ENCODE measurements around the gene OVOL1.
"Not testable (repeated sequence)": the region's sequence is repeated elsewhere in the genome, so short reads cannot be mapped to it uniquely, and the experiment has no call there.

The OVOL1 gene

GRCh38 chr11:65786786-65787636 is at the start of gene OVOL1:
TSS of gene OVOL1 (plus strand) at chr11:65787063. CDS start at chr11:65787374, 311 bp downstream.
- DNase-seq, result peak; percentile 84

DNA sequence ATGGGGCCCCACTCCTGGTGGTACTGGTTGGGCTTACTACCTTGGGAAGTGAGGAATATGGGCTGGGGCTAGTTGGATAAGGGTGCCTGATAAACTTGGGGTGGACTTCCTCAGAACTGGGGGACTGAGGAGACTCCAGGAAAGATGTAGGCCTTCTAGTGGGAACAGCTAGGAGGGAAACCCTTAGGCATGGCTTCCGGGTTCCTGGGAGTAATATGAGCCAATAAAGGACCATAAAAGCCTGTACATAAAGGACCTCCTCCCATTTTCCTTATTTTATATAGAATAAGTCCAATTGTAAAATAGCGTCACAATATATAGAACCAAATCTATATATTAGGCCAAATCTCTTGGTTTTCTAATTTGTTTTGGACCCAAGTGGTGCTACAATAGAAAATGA is 47.8 kb upstream of the OVOL1 start:
- DNase-seq, result no peak

- no peak for DNase-seq
These were observed 45.7 kb upstream of the OVOL1 start for GRCh38 chr11:65741185-65741584.

- no peak for DNase-seq
These were observed 44.5 kb upstream of the OVOL1 start for GRCh38 chr11:65742353-65742752.

DNA sequence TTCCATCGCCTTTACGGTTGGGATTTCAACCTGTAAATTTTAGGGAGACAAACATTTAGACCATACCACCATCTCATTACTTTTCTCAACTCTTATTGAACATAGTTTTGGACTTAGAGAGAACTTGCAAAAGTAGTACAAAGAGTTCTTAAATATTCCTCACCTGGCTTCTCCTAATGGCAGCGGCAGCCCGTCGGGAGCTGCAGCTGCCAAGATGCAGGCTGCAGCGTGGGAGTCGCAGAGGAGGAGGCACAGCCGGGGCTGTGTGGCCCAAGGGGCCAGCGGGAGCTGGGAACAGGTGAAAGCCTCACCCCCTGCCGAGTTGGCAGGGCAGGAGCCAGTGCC is 43.2 kb upstream of the OVOL1 start:
- no peak for DNase-seq

- DNase-seq, result no peak
These were observed 42.7 kb upstream of the OVOL1 start for GRCh38 chr11:65744026-65744698.

DNA sequence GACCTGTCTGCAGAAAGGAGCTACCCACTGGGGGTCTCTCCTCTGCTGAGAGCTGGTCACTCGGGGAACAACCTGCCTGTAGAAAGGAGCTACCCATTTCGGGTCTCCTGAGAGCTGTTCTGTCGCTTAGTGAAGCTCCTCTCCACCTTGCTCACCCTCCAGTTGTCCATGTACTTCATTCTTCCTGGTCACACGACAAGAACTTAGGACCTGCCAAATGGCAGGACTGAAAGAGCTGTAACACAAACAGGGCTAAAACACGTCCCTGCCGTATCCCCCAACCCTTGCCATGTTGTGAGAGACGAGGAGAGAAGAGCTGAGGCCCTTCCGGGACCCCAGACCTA is 42.2 kb upstream of the OVOL1 start:
- no peak for DNase-seq

- DNase-seq, result no peak
These were observed 41.8 kb upstream of the OVOL1 start for GRCh38 chr11:65745049-65745448.

DNA sequence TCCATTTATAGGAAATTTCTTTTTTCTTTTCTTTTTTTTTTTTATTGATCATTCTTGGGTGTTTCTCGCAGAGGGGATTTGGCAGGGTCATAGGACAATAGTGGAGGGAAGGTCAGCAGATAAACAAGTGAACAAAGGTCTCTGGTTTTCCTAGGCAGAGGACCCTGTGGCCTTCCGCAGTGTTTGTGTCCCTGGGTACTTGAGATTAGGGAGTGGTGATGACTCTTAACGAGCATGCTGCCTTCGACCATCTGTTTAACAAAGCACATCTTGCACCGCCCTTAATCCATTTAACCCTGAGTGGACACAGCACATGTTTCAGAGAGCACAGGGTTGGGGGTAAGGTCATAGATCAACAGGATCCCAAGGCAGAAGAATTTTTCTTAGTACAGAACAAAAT is 24.7 kb upstream of the OVOL1 start:
- not testable (repeated sequence) for DNase-seq

- not testable (repeated sequence) for DNase-seq
These were observed 24.0 kb upstream of the OVOL1 start for GRCh38 chr11:65762816-65763215.

DNA sequence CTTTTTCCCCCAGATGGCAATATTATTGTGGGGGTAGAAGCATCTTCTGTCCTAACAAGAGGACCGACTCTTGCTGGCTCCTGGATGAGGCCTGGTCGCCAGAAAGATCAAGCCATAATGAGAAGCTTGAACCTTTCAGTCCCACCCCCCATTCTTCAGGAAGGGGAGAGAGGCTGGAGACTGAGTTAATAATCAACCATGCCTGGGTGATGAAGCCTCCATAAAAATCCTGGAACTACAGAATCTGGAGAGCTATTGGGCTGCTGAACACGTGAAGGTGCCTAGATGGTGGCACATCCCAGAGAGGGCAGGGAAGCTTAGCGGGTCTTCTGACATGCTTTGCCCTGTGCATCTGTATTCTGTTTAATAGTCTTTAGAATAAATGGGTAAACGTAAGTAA is 22.4 kb upstream of the OVOL1 start:
- no peak for DNase-seq

- no peak for DNase-seq
These were observed 20.3 kb upstream of the OVOL1 start for GRCh38 chr11:65766535-65766934.

- DNase-seq, result no peak
These were observed 19.5 kb upstream of the OVOL1 start for GRCh38 chr11:65767406-65767805.

DNA sequence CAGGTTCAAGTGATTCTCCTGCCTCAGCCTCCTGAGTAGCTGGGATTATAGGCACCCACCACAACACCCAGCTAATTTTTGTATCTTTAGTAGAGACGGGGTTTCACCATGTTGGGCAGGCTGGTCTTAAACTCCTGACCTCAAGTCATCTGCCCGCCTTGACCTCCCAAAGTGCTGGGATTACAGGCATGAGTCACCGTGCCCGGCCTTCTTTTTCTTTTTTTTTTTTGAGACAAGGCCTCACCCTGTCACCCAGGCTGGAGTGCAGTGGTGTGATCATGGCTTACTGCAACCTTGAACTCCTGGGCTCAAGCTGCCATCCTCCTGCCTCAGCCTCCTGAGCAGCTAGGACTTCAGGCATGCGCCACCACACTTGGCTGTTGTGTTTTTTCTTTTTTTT is 19.1 kb upstream of the OVOL1 start:
- DNase-seq, result not testable (repeated sequence)

GRCh38 chr11:65770951-65771567 is 15.8 kb upstream of the OVOL1 start:
- no peak for DNase-seq

DNA sequence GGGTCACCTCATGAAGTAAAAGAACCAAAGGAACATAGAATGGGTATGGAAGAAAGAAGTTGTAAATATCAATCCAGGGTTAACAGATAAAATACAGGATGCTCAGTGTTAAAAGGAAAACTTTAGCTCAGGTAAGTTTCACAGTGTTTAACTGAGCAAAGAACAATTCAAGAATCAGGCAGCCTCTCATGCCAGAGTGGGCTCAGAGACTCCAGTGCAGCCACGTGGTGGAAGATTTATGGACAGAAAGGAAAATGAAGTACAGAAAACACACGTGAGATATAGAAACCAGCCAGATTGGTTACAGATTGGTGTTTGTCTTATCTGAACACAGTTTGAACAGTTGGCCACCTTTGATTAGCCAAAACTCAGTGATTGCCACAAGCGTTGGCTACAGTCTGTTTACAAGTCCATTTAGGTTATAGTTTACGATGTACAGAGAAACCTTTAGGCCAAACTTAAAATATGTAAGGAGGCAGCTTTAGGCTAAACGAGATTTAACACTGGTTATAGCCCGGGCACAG is 15.2 kb upstream of the OVOL1 start:
- no peak for DNase-seq

- no peak for DNase-seq
These were observed 13.0 kb upstream of the OVOL1 start for GRCh38 chr11:65773784-65774411.

DNA sequence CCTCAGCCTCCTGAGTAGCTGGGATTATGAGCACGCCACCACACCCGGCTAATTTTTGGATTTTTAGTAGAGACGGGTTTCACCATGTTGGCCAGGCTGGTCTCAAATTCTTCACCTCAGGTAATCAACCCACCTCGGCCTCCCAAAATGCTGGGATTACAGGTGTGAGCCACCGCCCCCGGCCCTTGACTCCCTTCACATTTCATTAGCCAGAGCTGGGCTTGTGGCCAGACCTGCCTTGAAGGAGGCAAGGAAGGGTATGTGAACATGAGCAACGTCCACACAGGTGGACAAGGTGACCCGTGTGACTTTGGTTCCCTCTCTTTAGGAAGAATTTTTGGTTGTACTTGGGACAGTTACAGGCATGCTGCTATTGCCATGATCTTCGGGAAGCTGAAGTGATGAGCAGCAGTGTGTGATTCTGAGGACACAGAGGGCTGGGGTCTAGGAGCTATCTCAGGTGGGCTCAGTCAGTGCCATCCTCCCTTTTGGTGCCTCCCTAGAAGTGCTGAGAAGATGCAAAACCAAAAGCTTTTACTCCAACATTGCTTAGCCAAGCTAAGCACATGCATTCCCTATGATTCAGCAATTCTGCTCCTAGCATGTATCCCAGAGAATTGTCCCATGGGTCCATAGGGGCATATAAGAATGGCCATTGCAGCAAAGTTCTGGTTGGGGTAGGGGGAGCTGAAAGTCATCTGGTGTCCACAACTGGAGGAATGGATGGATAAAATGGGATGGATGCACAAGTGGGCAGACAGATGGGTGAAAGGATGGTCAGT is 12.1 kb upstream of the OVOL1 start:
- DNase-seq, result no peak

DNA sequence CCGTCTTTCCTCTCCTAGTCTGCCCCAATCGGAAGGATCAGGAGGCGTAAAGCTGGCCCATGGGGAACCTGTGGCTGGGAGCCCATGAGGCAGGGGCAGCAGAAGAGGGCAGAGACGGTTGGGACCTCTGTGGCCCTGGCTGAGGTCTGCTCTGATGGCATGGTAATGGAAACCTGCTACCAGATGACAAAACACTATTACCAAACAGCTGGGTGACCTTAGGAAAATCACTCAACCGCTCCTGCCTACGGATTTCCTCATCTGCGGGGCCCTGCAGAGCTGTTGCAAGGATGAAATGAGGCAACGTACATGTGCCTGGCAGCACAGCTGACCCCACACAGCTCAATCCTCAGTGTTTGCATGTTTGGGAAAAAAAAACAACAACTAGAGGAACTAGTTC is 10.7 kb upstream of the OVOL1 start:
- DNase-seq, result no peak

GRCh38 chr11:65776710-65777141 is 10.1 kb upstream of the OVOL1 start:
- DNase-seq, result no peak

- no peak for DNase-seq
These were observed 9.6 kb upstream of the OVOL1 start for GRCh38 chr11:65777241-65777640.

DNA sequence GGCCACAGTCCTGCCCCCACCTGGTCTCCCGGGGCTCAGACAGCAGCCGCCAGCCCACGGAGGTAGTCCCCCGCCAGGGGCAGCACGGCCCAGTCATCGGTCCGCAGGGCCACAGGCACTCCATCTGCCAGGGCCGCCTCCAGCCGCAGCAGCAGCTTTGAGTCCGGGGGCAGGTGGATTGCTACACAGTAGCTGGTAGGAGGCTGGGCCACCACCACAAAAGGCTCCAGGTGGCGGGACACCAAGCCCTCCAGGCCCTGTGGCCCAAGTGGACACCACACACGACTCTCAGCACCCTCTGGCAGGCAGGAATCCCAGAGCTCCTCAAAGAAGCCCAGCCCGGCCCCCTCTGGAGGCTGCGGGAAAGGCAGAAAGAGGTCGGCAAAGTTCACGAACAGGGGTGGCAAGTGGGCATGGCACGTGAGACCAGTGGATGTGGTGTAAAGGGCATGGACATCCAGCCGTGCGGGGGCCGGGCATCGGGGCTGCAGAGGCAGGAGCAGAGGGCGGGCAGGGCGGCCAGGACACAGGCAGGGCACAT is 9.0 kb upstream of the OVOL1 start:
- no peak for DNase-seq
